Fibroblast of lung (primary cell): ENCODE measurements around the gene SAE1. TPM values are rescaled to one million over a fixed set of nuclear protein-coding genes. Genes with fewer than 3 reads are reported as not detected.

Source experiments
- DNase-seq, 2 donors: peaks; one replicate each; pipeline versions ENCODE4 v3.0.0 to v3.0.0-alpha.2; 2010; ENCODE audit warnings: low read depth in 2 of 2
- H2AFZ ChIP-seq: 2 replicates; pipeline ENCODE4 v1.5.1; 2012; ENCODE audit warnings: low read length, control low read depth, inconsistent platforms
- H3K27ac ChIP-seq: 2 replicates; pipeline ENCODE4 v1.5.1; 2011; ENCODE audit warnings: low read length, control low read depth; ENCODE audit not compliant: insufficient read depth
- H3K27me3 ChIP-seq: 2 replicates; pipeline ENCODE4 v1.5.1; 2011; ENCODE audit warnings: mild to moderate bottlenecking, low read length; ENCODE audit not compliant: control insufficient read depth, insufficient read depth
- H3K36me3 ChIP-seq: 2 replicates; pipeline ENCODE4 v1.5.1; 2011; ENCODE audit warnings: low read length; ENCODE audit not compliant: control insufficient read depth, insufficient read depth
- H3K4me1 ChIP-seq: 2 replicates; pipeline ENCODE4 v1.5.1; 2011; ENCODE audit warnings: low read length; ENCODE audit not compliant: control insufficient read depth, insufficient read depth; ENCODE audit errors: extremely low read depth
- H3K4me2 ChIP-seq: 2 replicates; pipeline ENCODE4 v1.5.1; 2011; ENCODE audit warnings: low read length, control low read depth; ENCODE audit not compliant: insufficient read depth; ENCODE audit errors: extremely low read depth
- H3K4me3 ChIP-seq, 4 experiments: fragments of 200-600 bp in 1 of 4; sonication (generic) in 1 of 4; replicated peaks in 1 of 4; 2 replicates each; pipeline ENCODE4 v1.5.1; 2011 to 2016; ENCODE audit warnings: low read length in 4 of 4, low read depth in 3 of 4, mild to moderate bottlenecking in 3 of 4, control low read depth in 2 of 4, inconsistent platforms in 1 of 4, mixed read lengths in 1 of 4; ENCODE audit not compliant: insufficient read depth in 1 of 4; ENCODE audit errors: control extremely low read depth in 1 of 4
- H3K79me2 ChIP-seq: 2 replicates; pipeline ENCODE4 v1.5.1; 2012; ENCODE audit warnings: mild to moderate bottlenecking, low read length, inconsistent platforms; ENCODE audit not compliant: control insufficient read depth, insufficient read depth
- H3K9ac ChIP-seq: 2 replicates; pipeline ENCODE4 v1.5.1; 2011; ENCODE audit warnings: mild to moderate bottlenecking, low read length, control low read depth; ENCODE audit not compliant: insufficient read depth
- H3K9me3 ChIP-seq: 2 replicates; pipeline ENCODE4 v1.5.1; 2012; ENCODE audit warnings: low read depth, low read length; ENCODE audit not compliant: control insufficient read depth, insufficient read depth
- H4K20me1 ChIP-seq: 2 replicates; pipeline ENCODE4 v1.5.1; 2011; ENCODE audit warnings: low read length; ENCODE audit not compliant: control insufficient read depth, insufficient read depth; ENCODE audit errors: extremely low read depth
- EZH2 ChIP-seq: IDR thresholded peaks from 2 replicates; pipeline ENCODE4 v1.5.1; 2012; ENCODE audit warnings: low read length, control low read depth, mild to moderate bottlenecking; ENCODE audit errors: missing control alignments
- polyA plus RNA-seq, 2 donors: library from polyadenylated mRNA; depleted of rRNA in 1 of 2; stranded (reverse) in 1 of 2; unstranded in 1 of 2; fragments of >200 nt; gene quantifications; 2 replicates each; pipeline ENCODE4 v1.2.1, GENCODE V29; 2011 to 2012; ENCODE audit warnings: missing spikeins in 1 of 2
- total RNA-seq: library from RNA; depleted of rRNA; stranded (reverse); fragments of >200 nt; gene quantifications from 2 replicates; pipeline ENCODE4 v1.2.1, GENCODE V29; 2014
- TF ChIP-seq, protein P1 (sequence below), 2 donors: IDR thresholded peaks in 1 of 2; conservative IDR thresholded peaks in 1 of 2; 1 replicate in 1 of 2; 2 replicates in 1 of 2; pipeline ENCODE4 v1.5.1; 2011 to 2012; ENCODE audit warnings: low read length in 2 of 2, control low read depth in 1 of 2, inconsistent platforms in 1 of 2, low read depth in 1 of 2, mild to moderate bottlenecking in 1 of 2

Gene SAE1
- total and polyA plus RNA-seq, 2 donors (not counting 1 experiment from before 2014, with no cell fraction given), result 97.9 to 152 TPM

- DNase-seq, result peak; percentile 52 to 87
- Histone ChIP-seq H3K27ac (no peak overlapping the region), H3K79me2 (no peaks in the 10 kb centered on the region), H3K4me1 (peaks cover 5% of the 10 kb centered on the region), H3K27me3 (no peaks in the 10 kb centered on the region), H3K9me3 (no peaks in the 10 kb centered on the region), H3K4me2 (peak overlapping the region; percentile 13), H3K9ac (no peak overlapping the region), H3K4me3 (no peak overlapping the region), H3K36me3 (no peaks in the 10 kb centered on the region), H2AFZ (no peak overlapping the region), H4K20me1 (no peaks in the 10 kb centered on the region)
- no peak for TF ChIP-seq EZH2
- TF ChIP-seq, protein P1, sequence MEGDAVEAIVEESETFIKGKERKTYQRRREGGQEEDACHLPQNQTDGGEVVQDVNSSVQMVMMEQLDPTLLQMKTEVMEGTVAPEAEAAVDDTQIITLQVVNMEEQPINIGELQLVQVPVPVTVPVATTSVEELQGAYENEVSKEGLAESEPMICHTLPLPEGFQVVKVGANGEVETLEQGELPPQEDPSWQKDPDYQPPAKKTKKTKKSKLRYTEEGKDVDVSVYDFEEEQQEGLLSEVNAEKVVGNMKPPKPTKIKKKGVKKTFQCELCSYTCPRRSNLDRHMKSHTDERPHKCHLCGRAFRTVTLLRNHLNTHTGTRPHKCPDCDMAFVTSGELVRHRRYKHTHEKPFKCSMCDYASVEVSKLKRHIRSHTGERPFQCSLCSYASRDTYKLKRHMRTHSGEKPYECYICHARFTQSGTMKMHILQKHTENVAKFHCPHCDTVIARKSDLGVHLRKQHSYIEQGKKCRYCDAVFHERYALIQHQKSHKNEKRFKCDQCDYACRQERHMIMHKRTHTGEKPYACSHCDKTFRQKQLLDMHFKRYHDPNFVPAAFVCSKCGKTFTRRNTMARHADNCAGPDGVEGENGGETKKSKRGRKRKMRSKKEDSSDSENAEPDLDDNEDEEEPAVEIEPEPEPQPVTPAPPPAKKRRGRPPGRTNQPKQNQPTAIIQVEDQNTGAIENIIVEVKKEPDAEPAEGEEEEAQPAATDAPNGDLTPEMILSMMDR (conservative IDR thresholded peaks at IDR 0.05 in 1 of 2, IDR thresholded peaks at IDR 0.05 in 1 of 2; ENCODE audit: low read depth in 1 of 2, low read length in 2 of 2), result no peak
These were observed 8.0 kb upstream of the SAE1 start for GRCh38 chr19:47122359-47123335.

DNA sequence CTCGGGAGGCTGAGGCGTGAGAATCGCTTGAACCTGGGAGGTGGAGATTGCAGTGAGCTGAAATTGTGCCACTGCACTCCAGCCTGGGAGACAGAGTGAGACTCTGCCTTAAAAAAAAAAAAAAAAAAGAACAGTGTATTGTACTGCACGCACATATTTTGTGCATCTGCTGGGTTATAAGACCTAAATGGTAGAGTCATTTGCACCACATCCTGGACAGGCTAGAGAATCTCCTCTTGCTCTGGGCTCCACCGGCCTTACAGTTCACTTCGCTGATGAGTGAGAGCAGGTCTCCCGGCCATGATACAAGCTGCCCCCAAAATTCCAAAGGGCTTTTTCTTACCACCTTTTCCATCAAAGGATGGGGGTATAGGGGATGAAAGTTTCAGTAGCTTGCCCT lies 7.2 kb upstream of the SAE1 start:
- TF ChIP-seq, protein P1 (conservative IDR thresholded peaks at IDR 0.05 in 1 of 2, IDR thresholded peaks at IDR 0.05 in 1 of 2; ENCODE audit: low read depth in 1 of 2, low read length in 2 of 2), result no peak
- no peak for TF ChIP-seq EZH2
- H3K27ac ChIP-seq, result no peak overlapping the region
- H3K27me3 ChIP-seq, result no peaks in the 10 kb centered on the region

DNA sequence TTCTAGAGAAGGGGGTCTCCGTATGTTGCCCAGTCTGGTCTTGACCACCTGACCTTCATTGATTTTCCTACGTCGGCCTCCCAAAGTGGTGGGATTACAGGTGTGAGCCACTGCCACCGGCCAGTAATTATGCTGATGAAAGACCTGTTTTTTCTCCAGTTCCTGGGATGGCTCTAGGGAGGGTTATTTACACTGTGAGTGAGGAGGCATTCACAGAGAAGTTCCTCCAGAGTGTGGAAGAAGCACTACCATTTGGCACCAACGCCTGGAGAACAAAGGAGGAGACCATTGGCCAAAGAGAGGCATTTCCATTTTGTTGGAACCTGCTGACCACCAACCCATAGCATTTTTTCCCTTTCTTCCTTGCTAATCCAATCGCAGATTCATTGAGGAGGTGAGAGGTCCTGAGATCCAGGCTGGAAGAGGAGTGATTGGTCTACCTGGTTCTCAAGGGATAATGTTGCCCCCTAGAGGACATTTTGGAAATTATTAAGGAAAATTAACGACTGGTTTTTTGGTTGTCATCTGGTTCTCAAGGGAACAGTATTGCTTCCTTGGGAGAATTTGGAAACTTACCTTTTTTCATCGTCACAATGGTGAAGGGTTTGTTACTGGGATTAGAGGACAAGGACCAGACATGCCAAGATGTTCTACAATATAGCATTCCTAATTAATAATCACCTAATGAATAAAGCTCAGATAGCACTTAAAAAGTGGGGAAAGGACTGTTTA lies 5.5 kb upstream of the SAE1 start:
- no peaks in the 10 kb centered on the region for H3K27me3 ChIP-seq
- peaks cover 4% of the 10 kb centered on the region for H3K4me1 ChIP-seq
- no peaks in the 10 kb centered on the region for H3K36me3 ChIP-seq
- H3K9ac ChIP-seq, result no peak overlapping the region
- peak; percentile 69 to 84 for DNase-seq
- no peaks in the 10 kb centered on the region for H4K20me1 ChIP-seq
- no peak overlapping the region for H3K4me3 ChIP-seq
- TF ChIP-seq, protein P1 (conservative IDR thresholded peaks at IDR 0.05 in 1 of 2, IDR thresholded peaks at IDR 0.05 in 1 of 2; ENCODE audit: low read depth in 1 of 2, low read length in 2 of 2), result peak; percentile 57 to 60
- no peak for TF ChIP-seq EZH2
- H3K9me3 ChIP-seq, result no peaks in the 10 kb centered on the region
- H3K79me2 ChIP-seq, result no peaks in the 10 kb centered on the region
- H2AFZ ChIP-seq, result no peak overlapping the region
- H3K27ac ChIP-seq, result no peak overlapping the region
- H3K4me2 ChIP-seq, result no peak overlapping the region

More for the DNA sequence above, 7.2 kb upstream of the SAE1 start:
- Histone ChIP-seq H3K4me3 (no peak overlapping the region), H4K20me1 (no peaks in the 10 kb centered on the region), H2AFZ (no peak overlapping the region), H3K4me1 (peaks cover 5% of the 10 kb centered on the region), H3K79me2 (no peaks in the 10 kb centered on the region), H3K36me3 (no peaks in the 10 kb centered on the region), H3K9me3 (no peaks in the 10 kb centered on the region), H3K9ac (no peak overlapping the region), H3K4me2 (no peak overlapping the region)
- no peak for DNase-seq
